ENCODE results near the gene SHOX.

GRCh38 chrX:681989-682388 is 51.4 kb downstream of the SHOX start:
- TF ChIP-seq POLR2A (IDR thresholded peaks at IDR 0.05) = no peak
- no peak for TF ChIP-seq CTCF (IDR thresholded peaks at IDR 0.05)
- no peak for TF ChIP-seq POLR2AphosphoS5 (IDR thresholded peaks at IDR 0.05)

Data from breast epithelium (tissue), 3 donors.